HG02870 (cell line): ENCODE data around the gene TTC7B.

Experiments used
- ATAC-seq: cut with Tn5 transposase; IDR thresholded peaks from one replicate; pipeline ENCODE4 v1.9.1; 2021; ENCODE audit warnings: mild to moderate bottlenecking, moderate library complexity; ENCODE audit not compliant: unreplicated experiment

TTC7B gene

DNA sequence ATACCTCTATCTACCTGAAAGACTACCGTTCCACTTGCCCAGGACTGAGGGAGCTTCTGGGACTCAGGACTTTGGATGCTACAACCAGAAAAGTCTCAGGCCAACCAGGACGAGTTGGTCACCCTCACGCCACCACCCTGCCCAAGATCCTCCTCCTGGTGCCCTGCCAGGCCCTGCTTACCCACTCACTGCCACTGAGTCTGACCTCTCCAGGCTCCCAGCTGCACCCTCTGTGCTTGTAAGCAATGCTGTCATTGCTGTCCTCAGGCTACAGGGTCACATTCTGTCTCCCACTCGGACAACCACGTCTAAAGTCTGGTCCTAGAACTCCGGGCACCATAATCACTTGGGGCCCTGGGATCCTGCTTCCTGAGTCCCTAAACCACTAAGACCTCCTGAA is 9.2 kb downstream of the TTC7B start:
- no peak for ATAC-seq

DNA sequence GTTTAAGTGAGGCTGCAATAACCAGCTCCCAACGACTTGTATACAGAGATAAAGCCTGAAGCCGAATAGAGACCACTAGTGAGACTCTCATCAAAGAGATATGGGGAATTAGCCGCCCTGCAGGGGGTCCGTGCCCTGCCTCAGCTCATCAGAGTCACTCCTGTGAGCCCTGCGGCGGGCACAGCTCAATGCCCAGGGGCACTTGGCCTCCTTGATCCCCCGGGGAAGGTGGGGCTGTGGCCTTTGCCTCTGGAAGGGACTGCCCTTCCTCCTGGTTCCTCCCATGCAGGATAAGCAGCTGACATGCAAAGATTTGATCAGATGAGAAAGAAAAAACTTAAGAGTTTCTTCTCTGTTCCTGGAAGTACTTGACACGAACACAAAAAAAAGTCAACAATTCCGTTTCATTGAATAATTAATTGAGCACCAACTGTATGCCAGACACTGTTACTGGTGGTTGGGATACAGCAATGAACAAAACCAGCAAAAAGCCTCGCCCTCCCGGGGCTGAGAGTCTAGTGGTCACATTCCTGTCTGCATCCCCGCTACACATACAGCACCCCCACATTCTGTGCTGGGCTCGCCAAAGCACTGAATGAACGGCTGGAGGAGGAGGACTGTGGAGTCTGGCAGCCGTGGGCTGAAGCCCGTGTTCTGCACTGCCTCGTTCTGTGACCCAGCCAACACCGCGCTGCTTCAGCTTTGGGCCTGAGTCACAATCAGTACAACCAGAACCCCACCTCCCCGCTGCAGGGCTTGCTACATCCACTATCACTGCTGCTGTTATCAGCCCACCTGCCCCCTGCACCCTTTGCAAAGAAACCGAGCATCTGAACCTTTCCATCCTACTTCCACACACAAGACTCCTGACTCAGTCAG is 10.3 kb downstream of the TTC7B start:
- ATAC-seq, result no peak

DNA sequence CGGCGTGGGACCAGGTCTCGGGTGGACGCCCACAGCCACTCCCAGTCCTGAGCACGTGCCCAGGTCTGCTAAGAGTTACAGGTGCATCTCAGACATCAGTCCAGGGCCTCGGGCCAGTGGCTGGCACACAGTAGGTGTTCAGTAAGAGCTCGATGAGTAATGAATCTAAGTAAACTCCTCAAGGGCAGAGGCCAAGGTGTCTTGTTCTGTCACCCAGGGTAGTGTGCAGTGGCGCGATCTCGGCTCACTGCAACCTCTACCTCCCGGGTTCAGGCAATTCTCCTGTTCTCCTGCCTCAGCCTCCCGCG is 11.2 kb downstream of the TTC7B start:
- no peak for ATAC-seq

DNA sequence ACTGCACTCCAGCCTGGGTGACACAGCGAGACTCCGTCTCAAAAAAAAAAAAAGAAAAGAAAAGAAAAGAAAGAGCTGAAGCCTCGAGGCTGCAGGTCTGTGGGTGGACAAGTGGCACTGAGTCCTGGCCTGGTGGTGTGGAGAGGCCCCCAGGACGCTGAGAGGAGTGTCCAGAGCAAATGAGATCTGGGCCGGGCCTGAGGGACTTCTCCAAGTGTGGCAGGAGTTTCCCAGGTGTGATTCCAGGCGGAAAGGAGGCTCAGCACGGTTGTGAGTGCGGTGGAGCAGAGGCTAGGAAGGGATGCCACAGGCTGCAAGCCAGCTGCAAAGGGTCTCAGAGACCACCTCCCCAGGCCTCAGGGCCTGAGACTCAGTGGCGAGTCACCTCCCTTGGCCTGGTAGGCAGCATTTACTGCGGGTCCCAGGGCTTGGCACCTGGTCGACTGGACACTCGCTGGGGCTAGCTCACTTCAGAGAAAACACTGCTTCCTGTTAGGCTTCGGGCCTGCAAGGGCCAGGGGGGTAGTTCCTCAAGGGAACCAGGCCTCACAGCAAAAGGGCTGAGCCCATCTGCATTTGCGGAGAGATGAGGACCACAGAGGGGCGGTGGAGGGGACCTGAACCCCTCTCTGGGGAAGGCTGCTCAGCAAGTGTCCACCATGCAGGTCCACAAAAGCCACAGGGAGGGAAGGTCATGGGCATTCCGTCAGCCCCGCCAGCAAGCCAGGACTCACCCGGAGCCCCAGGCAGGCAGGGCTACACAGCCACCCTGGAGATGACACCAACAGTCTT is 11.7 kb downstream of the TTC7B start:
- no peak for ATAC-seq

GRCh38 chr14:90803249-90803648 is 13.0 kb downstream of the TTC7B start:
- ATAC-seq, result no peak

GRCh38 chr14:90799420-90799819 is 16.8 kb downstream of the TTC7B start:
- ATAC-seq, result no peak

- ATAC-seq, result no peak
Observed at GRCh38 chr14:90797919-90798318, 18.3 kb downstream of the TTC7B start.

DNA sequence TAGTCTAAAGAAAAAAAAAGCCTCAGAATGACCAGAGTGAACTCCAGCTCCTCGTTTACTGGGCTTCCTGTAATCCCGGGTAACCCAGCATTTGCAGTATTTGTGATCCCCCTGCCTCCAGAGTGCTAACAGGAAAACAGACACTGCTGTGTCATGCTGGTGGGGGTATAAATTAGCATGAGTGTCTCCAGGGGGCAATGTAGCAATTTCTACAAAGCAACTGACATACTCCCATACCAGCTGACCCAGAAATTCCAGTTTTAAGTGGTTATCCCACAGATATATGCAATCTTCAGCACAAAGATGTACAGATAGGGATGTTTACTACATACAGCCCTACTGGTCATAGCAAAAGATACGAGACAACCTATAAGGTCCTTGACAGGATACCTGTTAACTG is 18.8 kb downstream of the TTC7B start:
- ATAC-seq, result no peak

- no peak for ATAC-seq
Observed at GRCh38 chr14:90796329-90796728, 19.9 kb downstream of the TTC7B start.

DNA sequence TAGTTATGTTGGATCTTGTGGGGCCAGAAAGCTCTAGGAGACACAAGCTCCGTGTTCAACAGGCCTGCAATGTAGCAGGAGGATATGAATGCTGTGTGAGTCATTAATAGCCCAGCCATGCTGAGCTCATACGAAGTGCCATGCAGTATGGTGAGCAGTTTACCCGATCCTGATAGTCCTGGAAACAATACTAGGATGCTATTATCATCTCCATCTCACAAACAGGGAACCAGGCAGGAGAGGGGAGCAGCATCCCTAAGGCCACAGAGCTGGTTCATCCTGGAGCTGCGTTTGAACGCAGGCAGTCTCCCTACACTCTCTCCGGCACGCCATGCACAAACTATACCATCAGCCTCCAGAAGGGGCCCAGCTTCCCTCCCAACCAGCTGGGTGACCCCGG is 20.5 kb downstream of the TTC7B start:
- no peak for ATAC-seq

- no peak for ATAC-seq
Observed at GRCh38 chr14:90791486-90791885, 24.7 kb downstream of the TTC7B start.

DNA sequence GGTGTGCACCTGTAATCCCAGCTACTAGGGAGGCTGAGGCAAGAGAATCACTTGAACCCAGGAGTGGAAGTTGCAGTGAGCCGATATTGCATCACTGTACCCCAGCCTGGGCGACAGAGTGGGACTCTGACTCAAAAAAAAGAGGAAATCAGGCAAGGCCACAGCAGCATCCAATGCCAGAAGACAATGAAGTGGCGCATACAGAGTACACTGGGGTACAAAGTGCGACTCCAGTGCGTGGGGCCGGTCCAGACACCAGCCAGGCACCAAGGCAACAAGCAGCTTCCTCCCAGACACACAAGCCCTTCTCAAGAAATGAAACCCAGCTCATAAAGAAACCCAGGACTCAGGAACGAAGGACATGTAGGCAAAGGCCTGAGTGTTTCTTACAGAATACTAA is 28.2 kb downstream of the TTC7B start:
- ATAC-seq, result no peak

DNA sequence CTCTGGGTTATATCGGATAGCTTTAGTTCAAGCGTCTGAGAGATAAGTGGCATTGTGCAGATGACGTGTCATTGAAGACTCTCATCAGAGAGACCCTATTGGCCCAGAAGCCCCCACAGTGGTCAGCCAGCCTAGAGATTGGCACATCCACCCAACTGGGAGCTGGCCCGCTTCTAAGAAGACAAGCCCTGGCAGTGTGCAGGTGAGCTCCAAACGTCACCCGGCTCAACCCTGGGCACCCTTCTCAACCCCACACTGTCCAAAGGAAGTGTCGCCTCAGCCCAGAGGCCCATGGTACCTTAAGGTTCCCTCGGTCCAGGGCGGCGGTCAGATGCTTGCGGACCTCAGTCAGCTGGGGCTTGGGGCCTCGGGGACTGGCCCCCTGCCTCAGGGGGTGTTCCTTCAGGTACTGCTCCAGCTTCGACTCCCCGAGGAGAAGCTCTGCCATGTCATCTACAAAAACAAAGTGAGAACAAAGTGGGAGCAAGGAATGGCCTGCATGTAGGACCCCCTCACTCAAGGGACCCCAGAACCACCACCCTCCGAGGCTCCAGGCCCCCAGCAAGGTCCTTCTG is 30.3 kb downstream of the TTC7B start:
- ATAC-seq, result no peak

DNA sequence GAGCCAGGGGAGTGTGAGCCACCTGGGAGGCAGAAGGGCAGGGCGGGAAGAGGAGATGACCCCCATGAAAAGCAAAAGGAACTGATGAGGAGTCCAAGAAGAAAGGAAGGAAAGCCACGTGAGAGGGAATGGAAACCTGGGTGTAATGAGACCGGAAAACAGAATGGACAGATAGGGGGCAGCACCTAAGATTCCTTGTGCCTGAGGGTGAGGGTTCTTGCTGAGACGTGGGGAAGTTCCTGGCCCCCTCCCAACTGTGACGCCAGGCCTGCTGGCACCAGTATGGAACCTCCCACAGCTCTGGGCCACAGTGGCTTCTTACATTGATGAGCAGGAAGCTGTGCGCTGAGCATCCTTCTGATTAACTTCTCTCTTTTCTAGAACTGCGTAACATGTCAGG is 30.8 kb downstream of the TTC7B start:
- ATAC-seq, result no peak

DNA sequence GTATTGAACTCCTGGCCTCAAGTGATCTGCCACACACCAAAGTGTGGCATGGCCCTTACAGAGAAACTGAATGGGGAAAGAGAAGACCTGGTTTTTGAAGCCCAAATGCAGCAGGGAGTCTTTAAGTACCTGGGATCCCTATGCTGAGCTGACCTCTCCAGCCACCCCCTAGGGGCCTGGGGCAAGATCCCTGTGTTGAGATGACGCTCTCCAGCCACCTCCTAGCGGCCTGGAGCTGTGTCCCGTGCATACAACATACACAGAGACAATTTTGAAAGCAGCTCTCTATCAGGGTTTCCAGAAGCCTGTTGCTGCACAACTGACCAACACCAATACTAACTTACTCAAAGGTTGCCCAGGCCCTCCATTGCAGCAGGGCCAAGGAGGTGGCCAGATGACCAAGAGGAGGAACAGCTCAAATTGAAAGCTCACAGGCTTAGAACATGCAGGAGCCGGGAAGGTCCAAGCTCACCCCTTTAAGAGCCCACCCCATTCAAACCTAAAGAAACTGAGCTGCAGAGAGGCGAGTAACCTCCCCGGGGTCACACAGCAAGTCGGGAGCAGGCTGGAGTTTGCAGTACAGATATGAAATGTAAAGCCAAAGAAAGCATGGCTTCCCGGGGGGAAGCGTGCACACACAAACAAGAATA is 31.5 kb downstream of the TTC7B start:
- ATAC-seq, result no peak

DNA sequence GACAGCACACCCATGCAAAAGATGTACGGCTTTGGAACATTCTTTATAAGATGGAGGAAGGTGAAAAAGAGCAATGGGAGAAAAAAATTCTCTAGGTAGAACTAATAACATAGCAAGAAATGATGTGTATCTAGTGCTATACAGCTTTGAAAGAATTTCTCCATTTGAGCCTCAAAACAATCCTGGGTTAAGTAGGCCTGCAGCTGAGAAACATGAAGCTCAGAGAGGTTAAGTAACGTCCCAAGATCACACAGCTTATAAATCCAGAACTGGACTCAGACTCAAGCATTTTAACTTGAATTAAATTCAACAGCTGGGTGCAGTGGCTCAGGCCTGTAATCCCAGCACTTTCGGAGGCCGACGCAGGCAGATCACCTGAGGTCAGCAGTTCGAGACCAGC is 32.9 kb downstream of the TTC7B start:
- ATAC-seq, result no peak

GRCh38 chr14:90782892-90783291 is 33.3 kb downstream of the TTC7B start:
- ATAC-seq, result no peak

DNA sequence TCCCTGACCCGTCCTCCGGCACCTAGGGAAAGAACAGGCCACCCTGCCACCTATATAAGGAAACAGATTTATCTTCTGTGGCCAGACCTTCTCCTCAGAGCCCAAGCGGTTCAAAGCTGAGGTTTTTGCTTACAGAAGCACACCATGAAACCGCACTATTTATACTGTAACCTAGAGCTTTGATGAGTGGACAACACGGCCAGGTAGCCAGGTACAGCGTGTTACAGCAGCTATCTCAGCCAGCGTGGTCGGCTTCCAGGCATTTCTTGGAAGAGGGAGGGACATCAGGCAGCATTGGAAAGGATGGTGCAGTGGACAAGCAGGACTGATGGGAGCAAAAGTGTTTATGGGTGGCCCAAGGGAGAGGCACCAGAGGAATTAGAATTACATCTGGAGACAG is 34.4 kb downstream of the TTC7B start:
- ATAC-seq, result no peak

- ATAC-seq, result no peak
Observed at GRCh38 chr14:90781344-90781761, 34.9 kb downstream of the TTC7B start.

DNA sequence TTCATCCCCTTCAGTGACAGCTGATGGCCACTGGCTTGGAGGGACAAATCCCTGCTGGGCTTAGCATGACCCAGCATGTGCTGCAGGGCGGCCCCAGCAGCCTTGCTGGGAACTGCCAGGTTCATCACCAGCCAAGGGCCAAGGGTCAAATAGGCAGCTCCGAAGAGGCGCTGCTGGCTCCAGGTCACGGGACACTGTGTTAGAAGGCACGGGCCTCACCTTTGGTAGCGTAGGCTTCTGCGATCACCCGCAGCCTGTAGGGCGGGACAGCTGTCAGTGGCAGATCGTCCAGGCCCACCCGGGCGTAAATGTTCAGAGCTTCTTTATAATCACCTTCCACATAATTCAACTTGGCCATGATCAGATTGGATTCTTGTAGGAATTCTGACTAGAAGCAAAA is 35.7 kb downstream of the TTC7B start:
- no peak for ATAC-seq

GRCh38 chr14:90778571-90779255 is 37.5 kb downstream of the TTC7B start:
- ATAC-seq, result no peak
